Stimulated activated CD8-positive, alpha-beta memory T cell treated with anti-CD3 and anti-CD28 coated beads, Interleukin-15, amount 100 ng/mL, for 1 hour (primary cell): ENCODE data around the gene TMEM213.
"Not testable (repeated sequence)": the region's sequence is repeated elsewhere in the genome, so short reads cannot be mapped to it uniquely, and the experiment has no call there.

Experiments
- DNase-seq: peaks from one replicate; pipeline ENCODE4 v3.0.0-alpha.2; 2020; ENCODE audit warnings: low read depth

The TMEM213 gene

DNA sequence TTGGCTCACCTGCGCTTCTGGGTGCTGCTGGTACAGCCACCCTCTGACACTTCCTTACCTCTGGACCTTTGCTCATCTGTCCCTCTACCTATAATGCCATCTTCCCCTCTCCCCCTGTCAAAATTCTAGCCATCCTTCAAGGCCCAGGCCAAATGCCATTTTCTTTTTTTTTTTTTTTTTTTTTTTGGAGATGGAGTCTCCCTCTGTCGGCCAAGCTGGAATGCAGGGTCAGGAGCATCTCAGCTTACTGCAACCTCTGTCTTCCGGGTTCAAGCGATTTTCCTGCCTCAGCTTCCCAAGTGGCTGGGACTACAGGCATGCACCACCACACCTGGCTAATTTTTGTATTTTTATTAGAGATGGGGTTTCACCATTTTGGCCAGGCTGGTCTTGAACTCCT, 748 bp upstream of the TMEM213 start:
- DNase-seq: not testable (repeated sequence)

DNA sequence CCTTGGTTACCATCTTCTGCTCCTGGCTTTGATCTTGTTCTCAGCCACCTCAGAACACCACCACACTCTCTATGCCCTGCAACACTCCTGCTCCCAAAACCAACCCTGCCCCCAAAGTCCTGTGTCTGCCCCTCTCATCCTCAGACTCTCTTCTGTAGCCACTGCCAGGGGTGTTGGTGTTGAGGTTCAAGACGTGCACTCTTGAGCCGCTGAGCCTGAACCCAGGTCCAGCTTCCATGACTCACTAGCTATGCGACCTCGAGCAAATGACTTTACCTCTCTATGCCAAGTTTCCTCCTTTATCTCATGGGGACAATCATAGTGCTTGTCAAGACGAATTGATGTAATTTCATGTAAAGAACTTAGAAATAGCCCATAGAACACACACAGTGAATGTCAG, 1.0 kb downstream of the TMEM213 start:
- no peak for DNase-seq

DNA sequence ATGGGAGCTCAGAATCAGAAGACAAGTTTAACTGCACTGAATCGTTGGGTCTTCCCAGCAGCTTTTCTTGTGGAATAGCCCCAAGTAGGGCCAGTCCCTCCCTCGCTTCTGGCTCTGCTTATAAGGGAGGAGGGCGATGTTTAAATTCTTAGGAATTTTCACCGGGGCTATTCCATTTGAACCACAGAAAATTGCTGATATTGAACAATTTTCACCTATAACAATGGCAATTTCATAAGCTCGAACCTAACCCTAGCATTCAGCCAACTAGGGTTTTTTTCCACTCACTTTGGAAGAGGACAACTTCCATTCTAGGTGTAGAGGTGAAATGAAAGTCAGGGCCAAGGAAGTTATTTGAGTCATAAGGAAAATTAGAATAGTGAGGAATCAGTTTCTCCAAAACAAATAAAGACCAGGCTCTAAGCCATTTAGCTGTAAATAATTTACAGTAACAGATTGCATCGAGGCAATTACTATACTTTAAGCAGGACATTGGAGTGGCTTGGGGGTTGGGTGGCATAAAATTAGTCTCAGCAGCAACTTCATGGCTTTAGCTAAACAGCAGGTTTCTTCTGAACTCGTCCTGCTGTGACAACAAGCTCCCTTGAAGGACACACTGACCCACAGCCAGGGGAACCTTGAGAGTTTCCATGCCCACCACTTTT, 1.7 kb downstream of the TMEM213 start:
- DNase-seq: no peak

DNA sequence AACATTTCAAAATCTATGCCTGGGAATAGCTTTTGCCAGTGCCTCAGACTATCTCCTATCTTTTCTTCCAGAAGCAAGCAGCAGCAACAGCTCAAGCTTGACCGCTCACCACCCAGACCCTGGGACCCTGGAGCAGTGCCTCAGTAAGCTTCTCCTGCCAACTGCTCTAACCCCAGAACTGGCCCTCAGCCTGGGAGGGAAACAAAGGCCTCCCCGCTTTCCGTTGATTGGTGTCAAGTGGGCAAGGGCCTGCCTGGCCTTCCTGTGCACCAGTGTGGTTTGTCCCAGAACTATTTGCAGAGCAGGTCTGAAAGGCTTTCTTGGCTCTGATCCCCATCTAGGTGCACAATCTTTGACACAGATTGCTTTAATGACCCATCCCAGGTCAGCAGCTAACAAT, 3.5 kb downstream of the TMEM213 start:
- DNase-seq: no peak

DNA sequence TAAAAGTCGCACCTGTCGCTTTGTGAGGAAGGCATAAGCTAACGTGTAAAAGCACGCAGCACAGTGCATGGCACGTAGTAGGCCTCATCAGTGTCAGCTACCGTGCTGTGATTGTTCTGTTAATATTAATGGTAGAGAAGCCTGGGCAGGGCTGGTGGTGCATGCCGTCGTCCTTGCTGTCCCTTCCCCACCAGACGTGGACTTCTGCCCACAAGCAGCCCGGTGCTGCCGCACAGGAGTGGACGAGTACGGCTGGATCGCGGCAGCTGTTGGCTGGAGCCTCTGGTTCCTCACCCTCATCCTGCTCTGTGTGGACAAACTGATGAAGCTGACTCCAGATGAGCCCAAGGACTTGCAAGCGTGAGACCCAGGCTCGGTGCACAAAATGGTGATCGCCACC, 4.9 kb downstream of the TMEM213 start:
- no peak for DNase-seq

DNA sequence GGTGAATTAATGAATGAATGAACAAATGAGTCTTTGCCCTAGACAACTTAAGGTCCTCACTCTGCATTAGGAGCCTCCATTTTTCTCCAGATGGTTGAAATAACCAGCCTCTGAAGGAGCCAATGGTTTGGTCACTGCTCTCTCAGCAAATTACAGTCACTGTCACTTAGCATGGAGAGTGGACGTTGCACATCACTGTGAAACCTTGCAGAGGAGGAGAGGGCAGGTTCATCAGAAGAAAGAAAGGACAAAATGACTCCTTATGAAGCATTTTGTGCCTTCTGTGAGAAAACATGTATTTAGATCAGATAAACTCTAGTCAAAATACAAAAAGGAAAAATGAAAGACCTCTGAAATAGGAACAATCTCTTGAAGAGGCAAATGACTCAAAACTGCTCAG, 6.8 kb downstream of the TMEM213 start:
- no peak for DNase-seq

DNA sequence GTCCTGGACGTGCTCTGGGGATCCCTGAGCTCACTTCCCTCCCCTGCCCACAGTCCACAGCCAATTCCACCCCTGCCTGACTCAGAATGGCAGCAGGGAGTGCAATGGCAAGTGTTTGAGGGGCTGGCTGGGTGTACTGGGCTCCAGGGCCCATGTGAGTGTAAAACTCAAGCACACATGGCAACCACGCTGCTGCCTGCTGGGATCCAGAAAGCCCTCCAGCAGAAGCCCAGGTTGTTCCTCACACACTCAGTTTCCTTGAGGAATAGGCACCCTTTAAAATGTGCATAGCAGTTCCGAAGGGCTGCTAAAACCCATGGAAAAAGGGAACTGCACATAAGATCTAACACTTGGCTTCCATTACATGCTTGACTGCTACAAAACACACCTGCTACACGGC, 11.6 kb downstream of the TMEM213 start:
- DNase-seq: no peak

DNA sequence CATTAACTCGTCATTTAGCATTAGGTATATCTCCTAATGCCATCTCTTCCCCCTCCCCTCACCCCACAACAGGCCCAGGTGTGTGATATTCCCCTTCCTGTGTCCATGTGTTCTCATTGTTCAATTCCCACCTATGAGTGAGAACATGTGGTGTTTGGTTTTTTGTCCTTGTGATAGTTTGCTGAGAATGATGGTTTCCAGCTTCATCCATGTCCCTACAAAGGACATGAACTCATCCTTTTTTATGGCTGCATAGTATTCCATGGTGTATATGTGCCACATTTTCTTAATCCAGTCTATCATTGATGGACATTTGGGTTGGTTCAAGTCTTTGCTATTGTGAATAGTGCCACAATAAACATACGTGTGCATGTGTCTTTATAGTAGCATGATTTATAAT, 13.5 kb downstream of the TMEM213 start:
- DNase-seq: not testable (repeated sequence)

DNA sequence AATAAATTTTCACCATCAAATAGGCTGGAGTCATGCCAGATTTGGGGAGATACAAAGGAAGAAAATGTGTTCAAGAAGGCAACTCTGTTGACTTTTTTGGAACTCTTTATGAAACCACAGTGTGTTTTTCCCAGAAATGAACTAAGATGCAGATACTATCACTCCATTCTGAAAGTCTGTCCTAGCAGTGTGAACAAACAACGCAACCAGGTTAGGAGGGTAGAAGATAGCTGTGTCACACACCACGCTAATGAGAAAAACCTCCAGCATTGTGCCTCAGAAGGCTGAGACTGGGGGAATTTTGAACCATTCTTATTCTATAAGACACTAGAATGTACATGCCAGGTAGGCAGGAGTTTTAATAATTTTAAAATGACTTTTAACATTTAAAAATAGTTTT, 16.2 kb downstream of the TMEM213 start:
- no peak for DNase-seq

DNA sequence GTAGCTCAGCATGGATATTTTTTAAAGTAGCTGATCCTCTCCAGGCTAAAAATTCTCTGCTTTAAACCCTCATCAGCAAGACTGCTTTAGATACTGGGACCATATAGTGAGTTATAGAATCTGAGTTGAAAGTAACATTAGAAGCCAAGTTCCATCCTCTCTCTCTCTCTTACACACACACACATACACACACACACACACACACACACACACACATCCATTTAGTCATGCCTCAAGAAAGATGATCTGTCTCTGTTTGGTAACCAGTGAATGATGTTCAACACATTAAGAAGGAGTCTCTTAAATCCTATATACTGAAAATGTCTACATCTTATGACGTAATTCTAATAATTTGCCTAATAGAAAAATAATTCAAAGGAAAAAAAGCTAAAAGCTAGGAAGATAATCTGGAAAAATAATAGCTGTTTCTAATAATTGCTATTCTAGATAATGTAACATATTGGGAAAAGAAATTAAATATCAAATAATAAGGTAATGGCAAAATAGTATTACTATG, 17.1 kb downstream of the TMEM213 start:
- DNase-seq: no peak

DNA sequence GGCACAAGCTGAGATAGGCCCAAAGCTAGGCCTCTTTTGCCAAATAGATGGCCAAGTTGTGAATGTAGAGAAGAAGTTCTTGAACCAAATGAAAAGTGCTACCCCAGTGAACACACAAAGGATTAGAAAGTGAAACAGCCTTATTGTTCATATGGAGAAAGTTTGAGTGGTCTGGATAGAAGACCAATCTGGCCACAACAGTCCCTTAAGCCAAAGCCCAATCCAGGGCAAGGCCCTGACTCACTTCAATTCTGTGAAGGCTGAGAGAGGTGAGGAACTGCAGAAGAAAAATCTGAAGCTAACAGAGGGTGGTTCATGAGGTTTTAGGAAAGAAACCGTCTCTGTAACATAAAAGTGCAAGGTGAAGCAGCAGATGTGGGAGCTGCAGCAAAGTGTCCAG, 18.9 kb downstream of the TMEM213 start:
- DNase-seq: no peak

DNA sequence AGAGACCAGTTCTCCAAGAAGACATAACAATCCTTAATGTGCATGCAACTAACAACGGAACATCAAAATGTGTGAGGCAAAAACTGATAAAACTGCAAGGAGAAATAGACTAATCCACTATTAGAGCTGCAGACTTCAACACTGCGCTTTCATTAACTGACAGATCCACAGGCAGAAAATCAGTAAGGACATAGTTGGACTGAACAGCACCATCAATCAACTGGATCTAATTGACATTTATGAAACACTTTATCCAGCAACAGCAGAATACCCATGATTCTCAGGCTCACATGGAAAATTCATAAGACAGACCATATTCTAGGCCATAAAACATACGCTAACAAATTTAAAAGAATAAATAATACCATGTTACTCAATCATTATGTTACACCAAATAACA, 21.8 kb downstream of the TMEM213 start:
- no peak for DNase-seq

DNA sequence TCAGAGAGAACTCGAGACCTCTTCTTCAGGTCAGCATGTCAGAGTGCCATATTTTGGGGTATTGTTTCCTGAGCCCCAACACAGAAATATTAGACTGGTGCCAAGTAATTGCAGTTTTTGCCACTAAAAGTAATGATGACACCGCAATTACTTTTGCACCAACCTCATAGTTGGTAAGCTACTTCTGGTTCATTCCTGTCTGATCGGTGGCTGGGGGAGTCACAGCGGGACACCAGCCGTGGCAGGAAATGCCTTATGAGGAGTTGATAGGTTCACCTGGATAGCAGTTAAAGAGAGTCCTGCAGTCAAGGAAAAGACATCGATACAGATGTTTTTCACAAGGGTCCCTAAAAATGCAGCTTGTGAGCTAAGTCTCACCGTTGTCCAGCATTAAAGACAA, 24.1 kb downstream of the TMEM213 start:
- no peak for DNase-seq

DNA sequence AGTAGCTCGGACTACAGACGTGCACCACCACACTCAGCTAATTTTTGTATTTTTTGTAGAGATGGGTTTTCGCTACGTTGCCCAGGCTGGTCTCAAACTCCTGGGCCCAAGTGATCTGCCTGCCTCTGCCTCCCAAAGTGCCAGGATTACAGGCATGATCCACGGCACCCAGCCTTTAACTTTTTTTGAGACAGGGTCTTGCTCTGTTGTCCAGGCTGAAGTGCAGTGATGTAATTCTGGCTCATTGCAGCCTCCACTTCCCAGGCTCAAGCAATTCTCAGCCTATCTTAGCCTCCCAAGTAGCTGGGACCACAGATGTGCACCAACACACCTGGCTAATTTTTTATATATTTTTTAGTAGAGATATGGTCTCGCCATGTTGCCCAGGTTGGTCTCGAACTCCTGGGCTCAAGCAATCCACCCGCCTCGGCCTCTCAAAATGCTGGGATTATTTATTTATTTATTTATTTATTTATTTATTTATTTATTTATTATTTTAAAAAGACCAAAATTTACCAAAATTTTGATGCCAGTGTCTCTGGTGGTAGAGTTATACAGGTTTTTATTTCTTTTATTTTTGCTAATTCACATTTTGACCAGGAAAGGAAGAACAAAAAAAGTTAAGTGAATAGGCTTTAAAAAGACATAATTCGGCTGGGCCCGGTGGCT, 25.2 kb downstream of the TMEM213 start:
- DNase-seq: no peak

DNA sequence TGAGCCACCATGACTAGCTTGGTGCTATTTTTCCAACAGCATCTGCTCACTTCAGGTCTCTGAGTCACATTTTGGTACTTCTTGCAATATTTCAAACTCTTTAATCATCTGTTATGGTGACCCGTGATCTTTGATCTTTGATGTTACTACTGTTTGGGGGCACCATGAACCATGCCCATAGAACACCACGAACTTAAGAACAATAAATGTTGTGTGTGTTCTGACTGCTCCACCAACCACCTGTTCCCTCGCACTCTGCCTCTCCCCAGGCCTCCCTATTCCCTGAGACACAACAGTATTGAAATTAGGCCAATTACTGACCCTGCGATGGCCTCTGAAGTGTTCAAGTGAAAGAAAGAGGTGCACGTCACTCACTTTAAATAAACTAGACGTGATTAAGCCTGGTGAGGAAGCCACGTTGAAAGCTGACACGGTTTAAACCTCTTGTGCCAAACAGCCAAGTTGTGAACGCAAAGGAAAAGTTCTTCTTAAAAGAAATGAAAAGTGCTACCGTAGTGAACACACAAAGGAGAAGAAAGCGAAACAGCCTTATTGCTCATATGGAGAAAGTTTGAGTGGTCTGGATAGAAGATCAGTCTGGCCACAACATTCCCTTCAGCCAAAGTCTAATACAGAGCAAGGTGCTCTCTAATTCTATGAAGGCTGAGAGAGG, 27.4 kb downstream of the TMEM213 start:
- DNase-seq: no peak

DNA sequence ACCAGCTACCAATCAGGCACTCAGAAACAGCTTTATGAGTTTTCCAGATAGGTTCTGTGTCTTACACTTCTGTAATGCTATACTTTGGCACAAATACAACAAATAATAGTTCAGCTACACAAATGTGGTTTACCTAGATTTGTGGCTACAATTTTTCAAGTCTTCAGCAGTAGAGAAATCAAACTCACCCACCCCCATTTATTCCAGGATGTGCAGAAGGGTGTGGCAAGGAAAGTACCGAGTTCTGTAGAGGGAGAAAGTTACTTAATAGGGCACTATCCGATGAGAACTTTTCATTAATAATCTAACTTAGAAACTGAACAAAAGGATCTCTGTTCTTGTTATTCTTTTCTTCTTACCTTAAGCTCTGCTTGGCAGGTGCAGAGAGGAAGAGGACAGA, 30.5 kb downstream of the TMEM213 start:
- no peak for DNase-seq

DNA sequence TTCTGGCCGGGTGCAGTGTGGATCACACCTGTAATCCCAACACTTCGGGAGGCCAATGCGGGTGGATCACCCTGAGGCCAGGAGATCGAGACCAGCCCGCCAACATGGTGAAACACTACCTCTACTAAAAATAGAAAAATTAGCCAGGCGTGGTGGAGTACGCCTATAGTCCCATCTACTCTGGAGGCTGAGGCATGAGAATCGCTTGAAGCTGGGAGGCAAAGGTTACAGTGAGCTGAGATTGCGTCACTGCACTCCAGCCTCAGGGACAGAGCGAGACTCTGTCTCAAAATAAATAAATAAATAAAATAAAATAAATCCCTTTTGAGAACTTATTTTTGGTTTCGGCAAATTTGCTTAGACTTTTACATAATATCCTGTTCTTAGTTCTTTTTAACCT, 31.5 kb downstream of the TMEM213 start:
- DNase-seq: no peak

DNA sequence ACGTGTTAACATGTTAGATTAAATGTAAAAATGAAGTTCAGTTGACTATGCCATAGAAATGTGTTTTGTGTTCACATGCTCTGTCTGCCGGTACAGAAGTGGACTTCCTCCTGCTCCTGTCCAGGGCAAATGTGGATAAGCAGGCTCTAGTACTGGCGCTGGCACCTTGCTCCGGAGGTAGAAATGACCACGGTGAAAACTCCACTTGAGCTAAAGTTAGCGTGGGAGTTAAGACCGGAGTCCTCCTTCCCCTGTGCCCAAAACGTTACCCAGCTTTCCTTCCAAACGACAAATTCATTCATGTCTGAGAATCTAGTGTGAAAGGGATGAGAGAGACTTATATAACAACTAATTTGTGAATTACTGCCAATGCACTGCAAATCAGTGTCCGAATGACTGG, 35.2 kb downstream of the TMEM213 start:
- no peak for DNase-seq

DNA sequence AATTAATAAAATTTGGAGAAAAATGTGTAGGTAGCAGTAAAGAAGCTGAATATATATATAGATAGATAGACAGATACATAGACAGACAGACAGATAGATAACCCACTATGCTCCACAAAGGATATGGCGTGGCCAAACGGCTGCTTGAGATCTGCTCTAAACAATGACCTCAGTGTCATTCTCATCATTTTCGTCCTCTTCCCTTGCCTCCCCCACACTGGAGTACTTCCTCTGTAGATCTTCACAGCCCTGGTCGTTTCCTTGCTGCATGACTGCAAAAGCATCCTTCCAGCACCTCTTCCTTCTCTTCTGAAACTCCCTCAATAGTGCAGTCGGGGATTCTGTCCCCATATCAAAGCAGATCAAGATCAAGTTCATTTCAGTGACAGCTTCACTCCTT, 35.8 kb downstream of the TMEM213 start:
- DNase-seq: no peak

DNA sequence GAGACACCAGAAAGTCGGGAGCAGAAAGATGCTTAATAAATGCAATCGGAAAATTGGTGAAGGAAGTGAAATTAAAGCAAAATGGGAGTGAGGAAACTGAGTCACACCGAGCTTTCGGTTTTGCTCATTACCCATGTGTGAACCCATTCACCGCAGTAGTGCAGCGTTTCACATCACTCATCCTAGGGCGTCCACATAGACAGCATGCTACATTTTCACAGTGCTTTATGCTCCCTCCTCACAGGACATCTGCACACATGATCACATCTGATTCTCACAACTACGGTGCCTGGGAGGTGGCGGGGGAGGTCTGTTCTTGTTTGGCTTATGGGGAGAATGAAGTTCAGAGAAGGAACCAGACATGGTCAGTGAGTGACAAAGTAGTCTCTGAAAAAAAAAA, 36.8 kb downstream of the TMEM213 start:
- no peak for DNase-seq

DNA sequence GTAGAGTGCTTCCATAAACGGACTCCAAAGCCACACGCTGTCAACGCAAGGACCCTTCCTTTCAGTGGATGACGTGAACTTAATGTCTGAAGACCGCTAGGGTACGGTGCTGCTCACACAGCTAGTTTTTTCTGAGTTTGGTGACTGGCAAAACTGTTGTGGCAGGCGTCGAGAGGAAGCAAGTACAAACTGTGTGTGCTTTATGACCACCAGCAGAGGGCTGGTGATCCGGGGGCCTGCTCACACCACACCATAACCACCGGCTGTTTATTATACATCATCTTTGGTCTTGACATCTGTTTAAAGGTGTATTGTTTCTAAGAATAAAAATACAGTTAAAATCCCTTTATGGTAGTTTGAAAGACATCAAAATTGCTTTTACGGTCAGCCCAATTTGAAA, 37.3 kb downstream of the TMEM213 start:
- no peak for DNase-seq

DNA sequence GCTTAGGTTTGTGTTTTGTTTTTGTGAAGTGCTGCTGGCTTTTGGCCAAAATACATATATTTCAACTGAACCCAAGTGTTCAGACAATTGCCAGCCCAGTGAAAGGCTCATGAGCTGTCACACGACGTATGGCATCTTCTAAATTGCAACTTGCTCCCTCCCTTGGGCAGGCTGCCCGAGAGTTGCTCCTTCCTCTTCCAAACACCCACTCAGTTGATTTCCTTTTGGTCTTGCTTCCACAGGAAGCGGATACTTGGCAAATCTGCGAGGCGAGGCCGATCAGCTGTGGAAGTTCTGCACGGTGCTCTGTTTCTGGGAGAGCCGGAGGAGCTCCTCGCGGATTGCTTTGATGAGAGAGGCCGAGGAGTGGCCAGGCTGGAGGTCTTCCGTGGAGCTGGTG, 39.8 kb downstream of the TMEM213 start:
- no peak for DNase-seq

DNA sequence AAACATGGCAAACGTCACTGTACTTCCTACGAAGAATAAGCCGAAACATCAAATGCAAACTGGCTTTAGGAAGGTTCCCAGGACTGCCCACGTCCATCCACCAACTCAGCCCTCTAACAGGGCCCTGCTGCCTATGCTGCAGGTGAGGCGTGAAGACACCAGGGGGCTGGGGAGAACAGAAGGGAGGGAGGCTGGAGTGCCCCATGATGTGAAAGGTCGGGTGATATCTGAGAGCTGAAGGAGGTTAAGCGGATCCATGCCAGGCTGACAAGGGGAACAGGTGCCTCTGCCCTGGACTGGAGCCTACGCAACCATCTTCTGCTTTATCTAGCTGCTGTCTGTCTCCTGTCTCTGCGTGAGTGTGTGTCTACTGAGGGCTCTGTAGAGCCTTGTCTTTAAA, 40.4 kb downstream of the TMEM213 start:
- DNase-seq: no peak
